WERI-Rb-1 (cell line): Measurements from ENCODE around the gene KCNQ1OT1.

Source experiments
- DNase-seq: peaks from one replicate; pipeline ENCODE4 v3.0.0-alpha.2; 2020
- H3K27ac ChIP-seq: fragments of 250-450 bp; sonication (Bioruptor Pico); 2 replicates; pipeline ENCODE4 v1.5.1; 2020; ENCODE audit warnings: mild to moderate bottlenecking, moderate library complexity
- H3K27me3 ChIP-seq: fragments of 250-450 bp; sonication (Bioruptor Pico); 2 replicates; pipeline ENCODE4 v1.5.1; 2021; ENCODE audit warnings: mild to moderate bottlenecking, low read depth, moderate library complexity; ENCODE audit not compliant: insufficient read depth, severe bottlenecking
- H3K36me3 ChIP-seq: fragments of 250-450 bp; sonication (Bioruptor Pico); 2 replicates; pipeline ENCODE4 v1.5.1; 2020; ENCODE audit warnings: mild to moderate bottlenecking, moderate library complexity
- H3K4me3 ChIP-seq: 2 replicates; pipeline ENCODE4 v1.5.1; 2011; ENCODE audit warnings: low read depth, mild to moderate bottlenecking, control low read depth, low read length
- H3K9me3 ChIP-seq: fragments of 250-450 bp; sonication (Bioruptor Pico); 2 replicates; pipeline ENCODE4 v1.5.1; 2021; ENCODE audit warnings: mild to moderate bottlenecking, moderate library complexity; ENCODE audit not compliant: severe bottlenecking
- TF ChIP-seq, protein P1 (sequence below): IDR thresholded peaks from 2 replicates; pipeline ENCODE4 v1.5.1; 2011; ENCODE audit warnings: low read depth, mild to moderate bottlenecking, control low read depth, inconsistent platforms, low read length

The KCNQ1OT1 gene

GRCh38 chr11:2704356-2704755 is 4.6 kb upstream of the KCNQ1OT1 start:
- TF ChIP-seq, protein P1, sequence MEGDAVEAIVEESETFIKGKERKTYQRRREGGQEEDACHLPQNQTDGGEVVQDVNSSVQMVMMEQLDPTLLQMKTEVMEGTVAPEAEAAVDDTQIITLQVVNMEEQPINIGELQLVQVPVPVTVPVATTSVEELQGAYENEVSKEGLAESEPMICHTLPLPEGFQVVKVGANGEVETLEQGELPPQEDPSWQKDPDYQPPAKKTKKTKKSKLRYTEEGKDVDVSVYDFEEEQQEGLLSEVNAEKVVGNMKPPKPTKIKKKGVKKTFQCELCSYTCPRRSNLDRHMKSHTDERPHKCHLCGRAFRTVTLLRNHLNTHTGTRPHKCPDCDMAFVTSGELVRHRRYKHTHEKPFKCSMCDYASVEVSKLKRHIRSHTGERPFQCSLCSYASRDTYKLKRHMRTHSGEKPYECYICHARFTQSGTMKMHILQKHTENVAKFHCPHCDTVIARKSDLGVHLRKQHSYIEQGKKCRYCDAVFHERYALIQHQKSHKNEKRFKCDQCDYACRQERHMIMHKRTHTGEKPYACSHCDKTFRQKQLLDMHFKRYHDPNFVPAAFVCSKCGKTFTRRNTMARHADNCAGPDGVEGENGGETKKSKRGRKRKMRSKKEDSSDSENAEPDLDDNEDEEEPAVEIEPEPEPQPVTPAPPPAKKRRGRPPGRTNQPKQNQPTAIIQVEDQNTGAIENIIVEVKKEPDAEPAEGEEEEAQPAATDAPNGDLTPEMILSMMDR: no peak
- Histone ChIP-seq H3K27ac (peak overlapping the region; percentile 76), H3K27me3 (no peaks in the 10 kb centered on the region)

GRCh38 chr11:2703363-2704141 is 3.8 kb upstream of the KCNQ1OT1 start:
- peak overlapping the region; percentile 76 for H3K27ac ChIP-seq
- no peaks in the 10 kb centered on the region for H3K36me3 ChIP-seq
- TF ChIP-seq, protein P1: 0 out of 2 replicates have a peak, but pooled peaks have one; percentile 10
- no peaks in the 10 kb centered on the region for H3K27me3 ChIP-seq
- DNase-seq: peak; percentile 83
- no peak overlapping the region for H3K4me3 ChIP-seq
- H3K9me3 ChIP-seq: no peaks in the 10 kb centered on the region

More at GRCh38 chr11:2704356-2704755, 4.6 kb upstream of the KCNQ1OT1 start:
- no peak for DNase-seq
- Histone ChIP-seq H3K4me3 (no peak overlapping the region), H3K9me3 (no peaks in the 10 kb centered on the region), H3K36me3 (no peaks in the 10 kb centered on the region)

DNA sequence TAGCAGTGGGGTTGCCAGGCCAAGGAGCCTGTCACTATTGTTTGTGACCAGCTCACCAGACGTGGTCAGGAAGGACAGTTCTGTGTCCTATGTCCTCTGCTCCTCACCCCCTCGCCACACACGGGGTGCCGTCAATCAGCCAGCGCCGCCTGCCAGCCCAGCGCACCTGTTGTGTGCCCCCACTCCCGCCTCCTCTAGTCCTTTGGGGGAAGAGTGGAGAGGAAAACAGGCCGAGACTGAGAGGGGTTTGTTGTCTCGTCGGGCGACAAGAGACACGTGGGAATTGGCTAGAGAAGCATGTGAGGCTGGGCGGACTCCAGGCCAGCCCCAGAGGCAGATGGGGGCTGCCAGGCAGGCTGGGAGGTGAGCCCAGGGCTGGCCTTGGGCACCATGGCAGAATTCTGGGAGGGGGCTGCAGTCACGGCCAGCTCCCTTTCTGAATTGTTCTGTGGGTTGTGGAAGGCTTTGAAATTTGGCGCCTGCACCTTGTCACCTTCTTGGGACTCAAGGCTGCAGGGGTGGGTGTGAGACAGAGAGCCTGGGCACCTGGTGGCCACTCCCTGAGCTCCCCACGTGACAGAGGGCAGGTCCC is 3.1 kb upstream of the KCNQ1OT1 start:
- Histone ChIP-seq H3K4me3 (no peak overlapping the region), H3K9me3 (no peaks in the 10 kb centered on the region), H3K27me3 (no peaks in the 10 kb centered on the region), H3K36me3 (no peaks in the 10 kb centered on the region), H3K27ac (peak overlapping the region; percentile 76)
- peak; percentile 61 for DNase-seq
- TF ChIP-seq, protein P1: no peak

GRCh38 chr11:2701898-2702434 is 2.2 kb upstream of the KCNQ1OT1 start:
- Histone ChIP-seq H3K27me3 (no peaks in the 10 kb centered on the region), H3K27ac (no peak overlapping the region), H3K4me3 (no peak overlapping the region), H3K36me3 (no peaks in the 10 kb centered on the region; the same call in 1 of the 2 replicates), H3K9me3 (no peaks in the 10 kb centered on the region)
- DNase-seq: no peak
- TF ChIP-seq, protein P1: no peak

GRCh38 chr11:2701230-2701629 is 1.4 kb upstream of the KCNQ1OT1 start:
- Histone ChIP-seq H3K4me3 (no peak overlapping the region), H3K27ac (peak overlapping the region; percentile 88)

More at GRCh38 chr11:2701230-2701629, 1.4 kb upstream of the KCNQ1OT1 start:
- DNase-seq: no peak
- Histone ChIP-seq H3K36me3 (no peaks in the 10 kb centered on the region; the same call in 1 of the 2 replicates), H3K27me3 (no peaks in the 10 kb centered on the region), H3K9me3 (no peaks in the 10 kb centered on the region)
- TF ChIP-seq, protein P1: no peak
